Retinal pigment epithelial cell (primary cell): ENCODE measurements around the gene PRKAG2.

Experiments
- DNase-seq: peaks from one replicate; pipeline ENCODE4 v3.0.0-alpha.2; 2010; ENCODE audit warnings: low read depth
- H3K4me3 ChIP-seq: 2 replicates; pipeline ENCODE4 v1.5.1; 2011; ENCODE audit warnings: mild to moderate bottlenecking, low read length, control low read depth, moderate library complexity
- TF ChIP-seq, protein P1 (sequence below): conservative IDR thresholded peaks from 2 replicates; pipeline ENCODE4 v1.5.1; 2011; ENCODE audit warnings: low read depth, low read length, control low read depth, inconsistent platforms

The PRKAG2 gene

DNA sequence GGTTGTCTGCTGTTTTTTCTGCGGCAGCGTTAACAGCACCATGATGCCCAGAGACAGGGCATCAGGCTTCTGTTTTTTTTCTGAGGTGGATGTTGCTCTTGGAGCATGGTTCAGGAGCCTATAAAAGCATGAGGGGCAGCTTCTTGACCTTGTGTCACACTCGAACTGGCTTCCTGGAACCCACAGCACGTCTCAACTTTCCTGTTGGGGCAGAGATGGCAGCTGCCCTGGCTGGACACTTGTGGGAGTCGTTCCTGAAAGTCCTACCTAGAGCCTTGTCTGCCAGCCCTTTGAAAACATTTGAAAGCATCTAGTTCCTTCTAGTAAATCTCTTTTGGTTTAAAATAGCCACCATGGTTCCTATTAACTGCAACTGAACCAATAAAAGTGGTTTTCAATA lies 28.9 kb upstream of the PRKAG2 start:
- no peak overlapping the region for H3K4me3 ChIP-seq
- DNase-seq, result no peak
- TF ChIP-seq, protein P1, sequence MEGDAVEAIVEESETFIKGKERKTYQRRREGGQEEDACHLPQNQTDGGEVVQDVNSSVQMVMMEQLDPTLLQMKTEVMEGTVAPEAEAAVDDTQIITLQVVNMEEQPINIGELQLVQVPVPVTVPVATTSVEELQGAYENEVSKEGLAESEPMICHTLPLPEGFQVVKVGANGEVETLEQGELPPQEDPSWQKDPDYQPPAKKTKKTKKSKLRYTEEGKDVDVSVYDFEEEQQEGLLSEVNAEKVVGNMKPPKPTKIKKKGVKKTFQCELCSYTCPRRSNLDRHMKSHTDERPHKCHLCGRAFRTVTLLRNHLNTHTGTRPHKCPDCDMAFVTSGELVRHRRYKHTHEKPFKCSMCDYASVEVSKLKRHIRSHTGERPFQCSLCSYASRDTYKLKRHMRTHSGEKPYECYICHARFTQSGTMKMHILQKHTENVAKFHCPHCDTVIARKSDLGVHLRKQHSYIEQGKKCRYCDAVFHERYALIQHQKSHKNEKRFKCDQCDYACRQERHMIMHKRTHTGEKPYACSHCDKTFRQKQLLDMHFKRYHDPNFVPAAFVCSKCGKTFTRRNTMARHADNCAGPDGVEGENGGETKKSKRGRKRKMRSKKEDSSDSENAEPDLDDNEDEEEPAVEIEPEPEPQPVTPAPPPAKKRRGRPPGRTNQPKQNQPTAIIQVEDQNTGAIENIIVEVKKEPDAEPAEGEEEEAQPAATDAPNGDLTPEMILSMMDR, result no peak

DNA sequence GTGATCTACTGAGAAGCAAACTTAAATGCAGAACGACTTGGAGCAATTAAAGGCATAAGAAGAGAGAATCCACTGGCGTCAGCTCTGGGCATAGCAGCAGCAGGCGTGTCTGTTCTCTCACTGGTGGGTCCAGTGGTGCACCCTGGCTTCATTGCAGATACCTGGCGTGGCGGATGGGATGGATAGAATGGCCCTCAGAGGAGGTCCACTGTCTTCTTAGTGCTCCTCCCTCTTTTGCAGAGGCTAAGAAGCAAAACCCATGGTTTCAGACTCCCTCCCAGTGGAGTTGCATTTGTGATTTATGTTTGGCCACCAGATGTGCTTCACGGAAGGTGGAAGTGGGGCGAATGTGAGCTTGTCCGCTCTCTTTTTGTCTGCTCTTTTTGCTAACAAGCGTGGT lies 28.4 kb upstream of the PRKAG2 start:
- DNase-seq, result no peak
- H3K4me3 ChIP-seq, result no peak overlapping the region
- TF ChIP-seq, protein P1, result no peak

DNA sequence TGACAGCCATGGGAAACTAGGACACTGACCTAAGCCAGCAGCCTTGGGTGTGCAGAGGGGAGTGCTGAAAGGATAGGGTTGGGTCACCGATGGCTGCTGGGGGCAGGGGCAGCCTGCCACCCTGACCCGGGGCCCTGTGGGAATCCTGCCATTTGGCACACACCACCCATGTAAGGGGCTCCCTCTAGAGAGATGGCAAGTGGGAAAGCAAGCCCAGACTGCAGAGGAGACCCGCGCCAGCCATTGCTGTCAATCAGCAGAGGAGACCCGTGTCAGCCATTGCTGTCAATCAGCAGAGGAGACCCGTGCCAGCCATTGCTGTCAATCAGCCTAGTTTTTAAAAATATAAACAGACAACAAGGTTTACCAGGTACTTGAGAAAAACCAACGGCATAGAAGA lies 27.4 kb upstream of the PRKAG2 start:
- TF ChIP-seq, protein P1, result no peak
- DNase-seq, result no peak
- H3K4me3 ChIP-seq, result no peak overlapping the region

DNA sequence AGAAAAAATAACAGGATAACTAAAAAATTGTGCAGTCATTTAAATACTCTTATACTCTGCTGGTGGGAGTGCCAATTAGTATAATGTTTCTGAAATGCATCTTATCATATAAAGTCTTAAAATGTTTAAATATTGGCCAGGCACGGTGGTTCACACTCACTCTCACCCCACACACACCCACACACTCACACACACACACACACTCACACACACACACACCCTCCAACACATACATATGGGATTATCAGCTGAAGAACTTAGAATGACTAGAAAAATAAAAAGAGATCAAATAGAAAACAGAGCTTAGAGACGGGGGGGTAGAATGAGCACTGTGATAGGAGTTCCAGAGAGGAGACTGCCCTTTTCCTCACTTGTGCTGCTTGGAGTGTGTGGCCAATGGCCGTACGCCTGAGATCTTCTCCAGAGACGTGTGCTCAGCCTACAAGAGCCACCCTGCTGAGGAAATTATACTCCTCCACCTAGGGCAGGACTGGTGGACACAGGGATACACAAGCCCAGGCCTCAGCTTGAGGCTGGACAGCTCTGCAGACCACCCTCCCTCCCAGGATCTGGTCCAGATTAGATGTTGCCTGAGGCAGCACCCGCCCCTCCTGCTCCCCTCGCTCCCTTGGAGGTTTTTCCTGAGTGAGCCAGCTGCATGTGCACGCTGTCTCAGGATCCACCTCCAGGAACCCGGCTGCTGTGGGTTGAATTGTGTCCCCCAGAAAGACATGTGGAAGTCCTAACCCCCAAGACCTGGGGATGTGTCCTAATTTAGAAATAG lies 26.5 kb upstream of the PRKAG2 start:
- no peak for DNase-seq
- TF ChIP-seq, protein P1, result no peak
- H3K4me3 ChIP-seq, result no peak overlapping the region

DNA sequence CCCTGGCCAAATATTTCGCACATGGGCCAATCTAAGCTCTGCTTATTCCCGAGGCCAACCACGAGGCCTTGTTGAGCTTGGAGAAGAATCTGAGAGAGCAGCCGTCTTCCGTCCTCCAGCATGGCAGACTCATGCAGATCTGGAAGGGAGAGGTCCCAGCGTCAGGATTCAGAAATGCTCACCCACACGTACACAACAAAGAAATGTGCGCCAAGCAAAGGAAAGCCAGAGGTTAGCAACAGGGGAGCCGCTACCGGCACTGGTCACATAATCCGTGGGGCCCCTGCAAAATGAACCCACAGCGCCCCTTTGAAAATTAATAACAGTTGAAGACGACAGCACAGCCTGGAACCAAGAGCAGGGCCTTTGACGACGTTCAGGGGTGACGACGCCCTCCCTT lies 25.4 kb upstream of the PRKAG2 start:
- TF ChIP-seq, protein P1, result no peak
- DNase-seq, result no peak

DNA sequence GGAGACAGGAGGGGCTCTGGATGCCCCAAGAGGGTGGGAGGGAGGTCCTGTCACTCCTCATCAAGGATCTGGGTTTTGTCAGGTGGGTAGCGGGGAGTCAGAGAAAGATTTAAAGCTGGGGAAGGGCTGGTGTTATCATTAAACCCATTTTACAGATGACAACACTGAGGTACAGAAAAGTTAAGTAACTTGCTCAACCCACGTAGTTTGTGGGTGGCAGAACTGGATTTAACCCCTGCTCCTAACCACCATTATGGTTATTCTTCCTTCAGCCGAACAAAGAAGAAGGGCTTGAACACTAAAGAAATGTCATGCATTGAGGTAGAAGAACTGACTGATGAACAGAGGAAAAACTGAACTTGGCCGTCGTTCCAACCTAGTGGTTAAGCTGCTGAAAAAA lies 24.9 kb upstream of the PRKAG2 start:
- TF ChIP-seq, protein P1, result no peak
- DNase-seq, result no peak

More for the DNA sequence above, 25.4 kb upstream of the PRKAG2 start:
- H3K4me3 ChIP-seq, result no peak overlapping the region

DNA sequence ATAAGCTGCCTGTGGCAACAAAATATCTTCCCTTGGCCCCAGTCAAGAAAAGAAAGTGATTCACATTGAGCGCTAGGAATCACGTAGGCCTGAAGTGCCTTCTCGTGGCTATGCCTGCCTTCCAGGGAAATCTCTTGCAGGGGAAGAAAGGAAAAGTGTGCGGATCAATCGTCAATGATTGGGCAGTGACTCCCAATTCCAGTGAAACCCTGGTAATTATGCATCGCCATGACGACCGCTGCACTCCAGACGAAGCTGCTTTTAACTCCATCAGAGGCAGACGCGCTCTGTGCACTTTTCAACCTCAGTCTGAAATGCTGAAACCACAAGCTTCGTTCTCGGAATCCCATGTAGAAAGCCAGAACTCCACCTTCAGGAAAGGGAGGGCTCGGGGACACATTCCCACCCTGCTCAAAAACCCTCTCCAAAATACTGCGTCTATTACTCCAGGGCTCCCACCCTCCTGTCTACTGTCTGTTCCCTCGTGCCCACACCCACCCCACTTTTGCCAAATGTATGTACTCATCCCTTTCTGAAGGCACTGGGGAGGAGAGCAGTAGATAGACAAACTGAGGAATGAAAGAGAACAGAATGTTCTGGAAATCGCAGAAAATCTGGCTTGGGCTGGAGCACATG lies 24.2 kb upstream of the PRKAG2 start:
- TF ChIP-seq, protein P1, result no peak
- H3K4me3 ChIP-seq, result no peak overlapping the region
- no peak for DNase-seq

More for the DNA sequence above, 24.9 kb upstream of the PRKAG2 start:
- H3K4me3 ChIP-seq, result no peak overlapping the region
